MCF 10A (cell line): ENCODE measurements around the gene TIAM1. TPM values are rescaled to one million over a fixed set of nuclear protein-coding genes. Genes with fewer than 3 reads are reported as not detected.

ENCODE experiments used
- BruUV-seq: library from RNA; stranded (reverse); fragments of 400-500 nt; replicated peaks from 2 replicates; lab custom pipeline; 2021; lab: Mats Ljungman, UMichigan
- CTCF ChIA-PET: fragments of 300-600 bp; sonication (Branson Sonifier 250); formaldehyde crosslinking; extraction: SDS; loops from one replicate; lab custom pipeline; 2021; ENCODE audit warnings: antibody characterized with exemption, inconsistent platforms; lab: Yijun Ruan, JAX
- POLR2A ChIA-PET: fragments of 300-600, 350-650 bp; sonication (Branson Sonifier 250); formaldehyde crosslinking; extraction: SDS; loops from one replicate; lab custom pipeline; 2020; ENCODE audit warnings: antibody characterized with exemption, inconsistent platforms; lab: Yijun Ruan, JAX
- DNase-seq: peaks from one replicate; pipeline ENCODE4 v3.0.0-alpha.2; 2018; ENCODE audit not compliant: unreplicated experiment
- H3K27ac Mint-ChIP-seq: one replicate; pipeline ENCODE4 v1.8.0; 2022; ENCODE audit warnings: mild to moderate bottlenecking, low read depth, mixed read lengths; ENCODE audit not compliant: unreplicated experiment
- H3K27me3 Mint-ChIP-seq: one replicate; pipeline ENCODE4 v1.8.0; 2022; ENCODE audit warnings: mixed read lengths; ENCODE audit not compliant: insufficient read depth, unreplicated experiment
- H3K36me3 Mint-ChIP-seq: one replicate; pipeline ENCODE4 v1.8.0; 2022; ENCODE audit warnings: mild to moderate bottlenecking, moderate library complexity, mixed read lengths; ENCODE audit not compliant: insufficient read depth, unreplicated experiment
- H3K4me1 Mint-ChIP-seq: one replicate; pipeline ENCODE4 v1.8.0; 2022; ENCODE audit warnings: mixed read lengths; ENCODE audit not compliant: insufficient read depth, unreplicated experiment
- H3K4me3 Mint-ChIP-seq: one replicate; pipeline ENCODE4 v1.8.0; 2022; ENCODE audit warnings: mild to moderate bottlenecking, moderate library complexity, mixed read lengths; ENCODE audit not compliant: unreplicated experiment
- H3K9me3 Mint-ChIP-seq: one replicate; pipeline ENCODE4 v1.8.0; 2022; ENCODE audit warnings: mixed read lengths; ENCODE audit not compliant: unreplicated experiment
- CTCF ChIP-seq: fragments of 200-600 bp; IDR thresholded peaks from one replicate; pipeline ENCODE4 v1.8.0; 2022; ENCODE audit warnings: antibody characterized with exemption, mild to moderate bottlenecking; ENCODE audit not compliant: unreplicated experiment
- intact Hi-C: fragments of 100-400 bp; cut with micrococcal nuclease; formaldehyde crosslinking; loops from 2 replicates; pipeline ENCODE4 v1.14.1; 2022
- total RNA-seq: library from RNA; stranded (reverse); gene quantifications from 2 replicates; pipeline ENCODE4 v1.2.3, GENCODE V29; 2022

The TIAM1 gene
- total RNA-seq, 1 experiment from 2014 or later = 9.8 TPM

GRCh38 chr21:31157756-31158155 lies 186.3 kb downstream of the TIAM1 start:
- TF ChIP-seq CTCF = no peak
- ChIA-PET CTCF (interaction anchor here (1.7 kb wide), 1 partner anchor 58 kb away, joined by 5 read pairs; no protein-coding TSS in a partner anchor), POLR2A (no interaction called here)
- H3K27me3 Mint-ChIP-seq = no peaks in the 10 kb centered on the region
- BruUV-seq = no TSS peak
- intact Hi-C loops = no loop called here
- peaks cover 7% of the 10 kb centered on the region for H3K9me3 Mint-ChIP-seq
- H3K4me3 Mint-ChIP-seq = no peak overlapping the region
- H3K27ac Mint-ChIP-seq = no peak overlapping the region
- H3K36me3 Mint-ChIP-seq = no peaks in the 10 kb centered on the region
- DNase-seq = no peak
- H3K4me1 Mint-ChIP-seq = peaks cover 7% of the 10 kb centered on the region

GRCh38 chr21:31156662-31157061 lies 187.4 kb downstream of the TIAM1 start:
- no TSS peak for BruUV-seq
- H3K4me1 Mint-ChIP-seq = peaks cover 7% of the 10 kb centered on the region

GRCh38 chr21:31156169-31156568 lies 187.9 kb downstream of the TIAM1 start:
- peaks cover 3% of the 10 kb centered on the region for H3K4me1 Mint-ChIP-seq
- H3K27me3 Mint-ChIP-seq = no peaks in the 10 kb centered on the region
- no peak for TF ChIP-seq CTCF
- DNase-seq = no peak
- H3K4me3 Mint-ChIP-seq = no peak overlapping the region
- intact Hi-C loops = no loop called here
- H3K9me3 Mint-ChIP-seq = peaks cover 7% of the 10 kb centered on the region
- no TSS peak for BruUV-seq
- no peaks in the 10 kb centered on the region for H3K36me3 Mint-ChIP-seq
- H3K27ac Mint-ChIP-seq = no peak overlapping the region
- POLR2A ChIA-PET = interaction anchor here (0.7 kb wide), 1 partner anchor 29 kb away, joined by 5 read pairs; no protein-coding TSS in a partner anchor
- CTCF ChIA-PET = interaction anchor here (1.1 to 2.8 kb wide), 3 partner anchors 8 to 425 kb away, joined by 4 to 11 read pairs (median 11); no protein-coding TSS in a partner anchor

More at GRCh38 chr21:31156662-31157061, 187.4 kb downstream of the TIAM1 start:
- Mint-ChIP-seq H3K27me3 (no peaks in the 10 kb centered on the region), H3K27ac (no peak overlapping the region), H3K4me3 (no peak overlapping the region), H3K9me3 (peaks cover 7% of the 10 kb centered on the region), H3K36me3 (no peaks in the 10 kb centered on the region)
- POLR2A ChIA-PET = no interaction called here
- no peak for TF ChIP-seq CTCF
- DNase-seq = no peak
- intact Hi-C loops = no loop called here
- CTCF ChIA-PET = interaction anchor here (0.6 to 2.8 kb wide), 5 partner anchors 8 to 1483 kb away, joined by 3 to 11 read pairs (median 4); no protein-coding TSS in a partner anchor

GRCh38 chr21:31151156-31152045 lies 192.7 kb downstream of the TIAM1 start:
- Mint-ChIP-seq H3K27me3 (no peaks in the 10 kb centered on the region), H3K9me3 (peaks cover 7% of the 10 kb centered on the region), H3K4me3 (no peak overlapping the region), H3K4me1 (no peaks in the 10 kb centered on the region), H3K27ac (no peak overlapping the region), H3K36me3 (no peaks in the 10 kb centered on the region)
- ChIA-PET POLR2A (interaction anchor here (1.0 kb wide), 1 partner anchor 10 kb away, joined by 4 read pairs; no protein-coding TSS in a partner anchor), CTCF (interaction anchor here (1.6 kb wide), 1 partner anchor 30 kb away, joined by 4 read pairs; no protein-coding TSS in a partner anchor)
- intact Hi-C loops = no loop called here
- DNase-seq = no peak
- no TSS peak for BruUV-seq
- TF ChIP-seq CTCF = no peak
